HG02571 (cell line): ENCODE data around the gene FRMD4A.

ENCODE experiments used
- ATAC-seq: cut with Tn5 transposase; IDR thresholded peaks from one replicate; pipeline ENCODE4 v1.9.1; 2021; ENCODE audit warnings: mild to moderate bottlenecking, moderate library complexity; ENCODE audit not compliant: unreplicated experiment

The FRMD4A gene

GRCh38 chr10:13665516-13666262 lies 665.0 kb downstream of the FRMD4A start:
- no peak for ATAC-seq

GRCh38 chr10:13661256-13661655 lies 669.5 kb downstream of the FRMD4A start:
- no peak for ATAC-seq

GRCh38 chr10:13660551-13660920 lies 670.2 kb downstream of the FRMD4A start:
- no peak for ATAC-seq

- no peak for ATAC-seq
Observed at GRCh38 chr10:13659887-13660550, 670.7 kb downstream of the FRMD4A start.

GRCh38 chr10:13658871-13659685 lies 671.6 kb downstream of the FRMD4A start:
- ATAC-seq: no peak

- ATAC-seq: no peak
Observed at GRCh38 chr10:13658264-13658663, 672.5 kb downstream of the FRMD4A start.

- ATAC-seq: no peak
Observed at GRCh38 chr10:13657101-13657680, 673.5 kb downstream of the FRMD4A start.

GRCh38 chr10:13656337-13657100 lies 674.2 kb downstream of the FRMD4A start:
- no peak for ATAC-seq

- ATAC-seq: no peak
Observed at GRCh38 chr10:13654846-13655245, 675.9 kb downstream of the FRMD4A start.

GRCh38 chr10:13654118-13654830 lies 676.5 kb downstream of the FRMD4A start:
- no peak for ATAC-seq

GRCh38 chr10:13652860-13653259 lies 677.9 kb downstream of the FRMD4A start:
- ATAC-seq: no peak

GRCh38 chr10:13651969-13652720 lies 678.6 kb downstream of the FRMD4A start:
- ATAC-seq: no peak

- no peak for ATAC-seq
Observed at GRCh38 chr10:13650961-13651360, 679.8 kb downstream of the FRMD4A start.

GRCh38 chr10:13649844-13650520 lies 680.7 kb downstream of the FRMD4A start:
- ATAC-seq: no peak

GRCh38 chr10:13648425-13648824 lies 682.3 kb downstream of the FRMD4A start:
- no peak for ATAC-seq

GRCh38 chr10:13644866-13645265 lies 685.9 kb downstream of the FRMD4A start:
- no peak for ATAC-seq

- no peak for ATAC-seq
Observed at GRCh38 chr10:13643016-13643415, 687.7 kb downstream of the FRMD4A start.

- no peak for ATAC-seq
Observed at GRCh38 chr10:13642293-13642692, 688.4 kb downstream of the FRMD4A start.

GRCh38 chr10:13637894-13638293 lies 692.8 kb downstream of the FRMD4A start:
- ATAC-seq: no peak
